Left cardiac atrium (tissue), 4 donors: Measurements from ENCODE around the gene TSR2. TPM values are rescaled to one million over a fixed set of nuclear protein-coding genes. Genes with fewer than 3 reads are reported as not detected.
"Not testable (repeated sequence)": the region's sequence is repeated elsewhere in the genome, so short reads cannot be mapped to it uniquely, and the experiment has no call there.

Experiments used
- ATAC-seq, 2 donors: fragments of 200-7000 bp; cut with Tn5 transposase; one replicate each; pipeline ENCODE4 v1.9.1; 2020; ENCODE audit warnings: mild to moderate bottlenecking in 2 of 2, moderate library complexity in 2 of 2
- DNase-seq: peaks from one replicate; pipeline ENCODE4 v3.0.0-alpha.2; 2020
- intact Hi-C, 2 donors: fragments of 100-400 bp; cut with DNase I; formaldehyde crosslinking; loops; one replicate each; pipeline versions ENCODE4 v1.14.1 to v1.15.1; 2022 to 2023
- total RNA-seq, 2 donors: library from RNA; stranded (reverse); fragmentation: NEBNext Ultra II Directional; extraction: Animal tissue kit (Norgen Biotek cat#: 25700); gene quantifications; one replicate each; pipeline ENCODE4 v1.2.1, GENCODE V29; 2021
- donor health status: DM: no; HTN: yes; CAD: no.
- donor health status: DM: no; HTN: yes; CAD: no; lungs with severe emphysema.
- donor health status: DM: yes; HTN: yes; CAD: no.
- donor health status: Dilated cardiomyopathy.

TSR2 gene
- total RNA-seq, 2 donors from 2014 or later: 34.6 to 41.3 TPM

DNA sequence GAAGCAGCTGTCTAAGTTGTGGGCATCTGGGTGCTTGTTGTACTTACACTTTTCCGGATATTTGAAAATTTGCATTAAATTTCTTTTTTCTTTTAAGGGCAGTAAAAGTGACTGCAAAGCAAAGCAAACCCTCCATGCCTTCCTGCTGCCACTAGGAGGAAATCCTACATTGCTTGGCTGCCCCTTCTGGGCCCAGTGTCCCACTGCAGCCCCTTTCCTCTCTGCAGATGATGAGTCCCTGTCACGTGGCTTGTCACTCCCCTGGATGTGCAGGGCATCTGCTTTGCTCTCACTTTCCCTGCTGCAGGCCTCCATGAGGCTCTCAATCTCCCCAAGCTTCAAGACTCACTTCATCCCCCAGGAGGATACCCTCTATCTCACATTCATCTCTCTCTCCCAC, 12.7 kb downstream of the TSR2 start:
- ATAC-seq: no peak
- no peak for DNase-seq
- intact Hi-C loops: no loop called here

DNA sequence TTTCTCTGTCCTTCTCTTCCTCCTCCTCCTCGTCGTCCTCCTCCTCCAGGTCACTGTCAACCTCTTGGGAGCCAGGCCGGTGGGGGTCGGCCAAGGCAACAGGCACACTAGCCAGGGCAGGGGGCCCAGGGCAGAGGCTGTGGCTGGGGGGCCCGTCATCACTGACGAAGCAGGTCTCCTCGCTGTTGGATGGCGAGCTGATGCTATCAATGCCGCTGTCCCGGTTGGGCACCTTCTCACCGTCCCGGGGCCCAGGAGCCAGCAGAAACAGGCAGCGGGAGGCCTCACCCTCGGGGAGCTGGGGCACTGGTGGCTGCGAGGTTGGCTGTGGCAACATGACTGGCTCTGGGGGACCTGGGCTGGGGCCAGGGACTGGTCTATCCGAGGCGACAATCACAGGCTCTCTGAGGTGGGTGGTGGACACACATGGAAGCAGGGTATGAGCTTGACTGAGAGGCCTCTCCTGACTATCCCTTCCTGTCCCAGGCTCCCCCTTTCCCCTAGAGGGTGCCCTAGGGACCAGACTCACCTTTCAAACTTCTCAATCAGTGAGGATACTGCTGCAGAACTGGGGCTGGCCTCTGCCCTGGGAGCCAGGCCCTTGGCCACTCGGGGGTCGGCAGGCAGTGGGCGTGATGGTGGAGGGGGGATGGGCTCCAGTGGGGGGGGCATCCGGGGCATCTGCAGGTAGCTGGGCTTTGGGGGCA, 30.0 kb downstream of the TSR2 start:
- ATAC-seq: no peak
- intact Hi-C loops: no loop called here
- no peak for DNase-seq

DNA sequence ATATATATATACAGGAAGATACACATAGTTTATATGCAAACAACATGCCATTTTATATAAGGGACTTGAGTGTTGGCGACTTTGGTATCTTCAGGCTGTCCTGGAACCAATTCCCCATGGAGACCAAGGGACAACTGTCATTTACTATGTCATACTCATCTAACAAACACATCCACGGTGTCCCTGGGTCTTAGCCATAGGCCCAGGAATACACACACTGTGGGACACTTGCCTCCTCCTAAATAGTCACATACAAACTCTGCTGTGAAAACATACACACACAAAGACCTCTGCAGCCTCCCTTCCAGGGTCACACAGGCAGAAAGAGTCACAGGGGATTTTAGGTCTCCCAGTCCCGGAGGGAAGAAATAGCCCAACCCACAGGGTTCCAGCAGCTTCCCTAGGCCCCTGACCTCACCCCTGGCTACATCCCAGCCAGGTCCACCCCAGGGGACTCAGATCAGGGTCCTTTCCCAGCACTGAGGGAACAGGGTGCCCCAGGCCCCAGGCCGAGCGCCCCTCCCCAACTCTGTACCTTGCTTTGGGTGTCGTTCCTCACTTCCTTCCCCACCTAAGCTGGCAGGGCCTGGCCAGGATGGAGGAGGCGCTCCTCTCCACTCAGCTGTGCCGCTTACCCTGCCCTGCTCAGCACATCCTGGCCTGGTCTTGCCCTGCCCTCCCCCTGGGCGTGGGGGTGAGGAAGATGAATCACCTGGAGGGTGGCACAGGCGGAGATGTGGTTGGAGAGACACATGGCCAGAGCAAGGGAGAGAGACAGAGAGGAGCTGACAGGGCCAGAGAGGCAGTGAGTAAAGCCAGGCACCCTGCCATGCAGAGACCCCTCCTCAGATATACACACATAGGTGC, 34.0 kb downstream of the TSR2 start:
- DNase-seq: no peak
- intact Hi-C loops: no loop called here
- peak; percentile 12 to 86 for ATAC-seq

DNA sequence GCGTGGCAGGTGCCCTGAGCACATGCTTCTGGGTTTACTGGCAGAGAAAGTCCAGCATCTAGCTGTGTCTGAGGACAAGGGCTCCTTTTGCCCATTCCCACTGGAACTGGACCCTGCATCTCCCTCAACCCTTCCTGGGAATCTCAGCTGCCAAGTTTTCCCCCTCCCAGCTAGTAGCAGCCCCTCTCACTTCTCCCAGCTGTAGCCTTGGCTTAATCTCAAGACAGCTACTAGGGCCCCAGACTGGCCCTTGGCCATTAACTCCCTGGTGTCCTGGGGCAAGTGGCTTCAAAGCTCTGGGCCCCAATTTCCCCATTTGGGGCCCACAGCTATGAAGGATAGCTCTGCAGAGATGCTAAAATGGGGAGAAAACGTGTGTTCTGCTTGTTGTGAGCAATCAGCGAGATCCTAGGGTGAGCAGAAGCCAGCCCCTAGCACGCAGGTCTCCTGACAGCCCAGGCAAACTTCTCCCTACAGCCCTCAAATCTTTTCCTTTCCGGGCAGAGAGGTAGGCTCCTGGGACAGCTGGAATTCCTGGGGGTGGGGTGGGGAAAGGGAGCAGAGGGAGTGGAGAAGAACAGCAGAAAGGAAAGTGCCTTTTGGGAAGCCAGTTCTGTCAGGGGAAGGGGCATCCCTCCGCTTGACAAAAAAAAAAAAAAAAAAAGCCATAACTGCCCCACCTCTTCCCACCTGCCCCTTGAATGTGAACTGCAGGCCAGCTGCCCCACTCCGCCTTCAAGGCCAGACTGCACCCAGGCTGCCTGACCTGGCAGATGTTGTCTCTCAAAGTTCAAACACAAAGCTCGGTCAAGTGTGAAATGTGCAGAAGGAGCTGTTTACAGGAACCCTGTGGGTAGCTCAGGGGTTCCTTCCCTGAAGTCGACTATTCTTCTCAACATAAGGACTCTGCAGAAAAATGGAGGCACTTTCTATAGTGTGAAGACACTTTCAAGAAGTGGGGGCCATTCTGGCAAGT, 39.2 kb downstream of the TSR2 start:
- no peak for ATAC-seq
- intact Hi-C loops: no loop called here
- DNase-seq: no peak

DNA sequence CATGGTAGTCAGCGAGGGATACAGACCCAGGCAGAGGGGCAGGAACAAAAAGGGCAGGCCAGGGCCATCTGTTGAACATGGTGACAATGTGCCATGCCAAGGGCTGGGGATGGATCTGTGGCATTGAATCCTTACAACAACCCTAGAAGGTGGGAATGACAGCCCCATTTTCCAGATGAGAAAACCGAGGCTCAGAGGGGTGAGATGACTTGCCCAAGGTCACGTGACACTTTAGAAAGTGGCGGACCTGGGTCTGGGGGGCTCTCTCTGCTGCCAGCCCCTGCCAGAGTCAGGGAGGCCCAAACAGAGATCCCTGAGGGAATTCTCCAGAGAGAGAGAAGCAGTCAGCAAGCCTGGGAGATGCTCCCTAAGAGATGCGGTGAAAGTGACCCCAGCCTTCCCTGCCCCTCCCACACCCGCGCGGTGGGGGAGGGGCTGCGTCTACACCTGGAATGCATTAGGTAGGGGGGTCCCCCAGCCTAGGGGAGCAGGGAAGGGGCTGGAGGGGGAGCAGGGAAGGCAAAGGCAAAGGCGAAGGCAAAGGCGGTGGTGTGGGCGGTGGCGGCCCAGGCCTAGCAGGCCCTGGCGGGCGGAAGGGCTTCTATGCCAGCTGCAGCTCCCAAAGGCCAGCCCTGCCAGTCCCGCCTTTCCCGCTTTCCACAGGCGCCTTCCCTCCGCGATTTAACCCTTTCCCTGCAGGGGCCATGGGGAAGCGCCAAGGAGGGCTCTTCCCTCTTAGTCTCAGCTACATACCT, 42.8 kb downstream of the TSR2 start:
- peak; percentile 42 for DNase-seq
- ATAC-seq: peak; percentile 60 to 68
- intact Hi-C loops: no loop called here

DNA sequence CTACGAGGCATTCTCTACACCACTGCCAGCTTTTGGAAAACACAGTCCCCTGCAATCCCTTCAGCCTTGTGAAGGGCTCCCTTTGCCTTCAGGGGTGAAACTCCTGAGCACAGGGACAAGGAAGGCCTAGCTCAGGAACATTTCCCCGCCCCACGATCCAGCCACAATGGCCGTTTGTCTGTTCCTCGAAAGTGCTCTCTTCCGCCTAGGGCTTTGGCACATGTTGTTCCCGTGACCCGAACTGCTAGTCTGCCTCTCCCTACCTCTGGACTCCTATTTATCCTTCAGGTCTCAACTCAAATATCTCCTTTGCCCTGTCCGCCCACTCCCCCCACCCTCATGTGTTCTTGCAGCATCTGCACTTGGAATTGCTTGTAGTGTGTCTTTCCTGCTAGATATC, 43.7 kb downstream of the TSR2 start:
- DNase-seq: no peak
- no peak for ATAC-seq
- intact Hi-C loops: no loop called here

DNA sequence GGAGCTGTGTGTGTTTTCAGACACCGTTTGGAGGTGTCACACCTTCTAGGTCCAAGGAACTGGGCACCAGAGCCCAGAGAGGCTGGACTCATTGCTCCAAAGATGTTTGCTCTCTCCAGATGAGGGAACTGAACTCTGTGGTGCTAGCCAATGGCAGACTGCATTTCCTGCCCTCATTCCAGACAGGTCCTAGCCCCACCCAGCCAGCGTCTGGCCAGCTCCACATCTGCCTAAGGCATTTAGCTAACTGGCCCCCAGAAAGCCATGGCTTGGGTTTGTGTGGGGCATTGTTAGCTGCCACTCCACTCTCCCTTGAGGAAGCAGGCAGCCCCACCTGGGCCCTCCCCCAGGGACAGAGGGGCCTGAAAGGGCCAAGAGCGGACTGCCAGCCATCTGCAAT, 44.5 kb downstream of the TSR2 start:
- DNase-seq (no peak), ATAC-seq (peak in 1 of 2 donors; percentile 63)
- intact Hi-C loops: no loop called here

DNA sequence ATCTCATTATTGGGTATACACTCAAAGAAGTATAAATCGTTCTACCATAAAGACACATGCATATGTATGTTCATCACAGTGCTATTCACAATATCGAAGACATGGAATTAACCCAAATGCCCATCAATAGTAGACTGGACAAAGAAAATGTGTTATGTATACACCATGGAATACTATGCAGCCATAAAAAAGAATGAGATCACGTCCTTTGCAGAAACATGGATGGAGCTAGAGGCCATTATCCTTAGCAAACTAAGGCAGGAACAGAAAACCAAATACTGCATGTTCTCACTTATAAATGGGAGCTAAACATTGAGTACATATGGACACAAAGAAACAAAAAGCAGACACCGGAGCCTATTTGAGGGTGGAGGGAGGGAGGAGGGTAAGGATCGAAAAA, 49.6 kb downstream of the TSR2 start:
- ATAC-seq, intact Hi-C loops, DNase-seq: not testable (repeated sequence)

DNA sequence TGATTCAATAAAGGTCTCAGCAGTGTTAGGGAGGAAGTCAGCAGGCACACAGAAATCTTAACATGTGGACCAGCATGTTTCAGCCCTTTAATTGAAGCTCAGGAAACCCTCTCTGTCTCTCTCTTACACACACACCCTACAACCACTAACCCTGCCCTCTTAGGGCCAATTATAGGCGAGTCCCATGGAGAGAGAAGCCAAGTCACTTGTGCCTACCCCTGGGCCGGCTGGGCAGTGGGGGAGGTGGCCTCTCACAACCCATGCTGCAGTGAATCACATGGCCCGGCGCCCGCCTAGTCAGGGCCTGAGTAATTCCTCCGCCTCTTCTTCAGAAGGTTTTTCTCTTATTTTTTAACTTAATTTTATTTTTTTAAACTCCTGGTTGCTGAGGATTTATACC, 52.1 kb downstream of the TSR2 start:
- intact Hi-C loops: no loop called here
- DNase-seq (peak; percentile 62), ATAC-seq (peak in 1 of 2 donors; percentile 58)

DNA sequence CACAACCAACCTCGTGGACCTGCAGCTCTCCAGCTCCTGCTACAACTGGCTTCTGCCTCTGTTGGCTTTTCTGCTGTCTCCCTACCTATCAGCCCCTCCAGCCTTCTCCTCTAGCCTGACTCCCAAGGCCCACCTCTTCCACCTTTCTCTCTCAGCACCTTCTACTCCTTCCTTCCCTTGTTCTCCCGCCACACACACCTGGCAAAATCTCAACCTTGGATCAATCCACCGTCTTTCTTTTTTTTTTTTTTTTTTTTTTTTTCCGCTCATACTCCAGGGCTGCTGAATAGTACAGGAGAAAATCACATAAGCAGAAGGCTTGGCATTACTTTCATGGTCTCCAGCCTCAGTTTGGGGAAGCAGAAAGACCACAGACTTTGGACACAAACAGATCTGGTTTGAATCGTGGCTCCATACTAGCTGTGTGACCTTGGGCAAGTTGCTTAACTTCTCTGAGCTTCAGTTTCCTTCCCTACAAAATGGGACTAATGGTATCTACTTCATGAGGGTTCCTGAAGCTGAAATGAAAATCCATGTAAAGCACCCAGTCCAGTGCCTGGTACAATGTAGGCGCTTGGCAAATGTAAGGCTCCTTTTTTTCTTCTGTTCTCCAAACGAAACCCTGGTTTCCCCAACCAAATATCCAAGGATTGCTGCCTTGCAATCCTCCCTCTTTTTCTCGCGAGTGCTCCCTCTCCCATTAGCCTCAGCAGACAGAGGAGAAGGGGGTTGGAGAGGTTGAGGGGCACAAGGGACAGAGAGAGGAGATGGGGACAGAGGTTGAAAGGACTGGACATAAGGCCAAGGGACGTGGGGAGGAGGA, 54.2 kb downstream of the TSR2 start:
- intact Hi-C loops: no loop called here
- DNase-seq: no peak
- ATAC-seq: no peak

Other genes starting within 250 kb of the TSR2 start
- 1 to 10 TPM in 1 of 2 donors, under 1 TPM in 1; 0.71 to 2.1 TPM for gene WNK3, start 82.4 kb upstream of the TSR2 start, total RNA-seq
- 1 to 10 TPM; 4.6 to 5.3 TPM for gene FGD1, start 55.8 kb downstream of the TSR2 start, total RNA-seq
- 10 to 100 TPM; 20.5 to 26.4 TPM for gene GNL3L, start 89.8 kb downstream of the TSR2 start, total RNA-seq